Activated CD4-positive, alpha-beta T cell treated with anti-CD3 and anti-CD28 coated beads, Interleukin-10, Interleukin-2, amounts not matched to agents 100 ng/mL and 50 ng/mL, durations not matched to agents 16 hours and 8 hours (primary cell): ENCODE results near the gene ZNF764.
"Not testable (repeated sequence)": the region's sequence is repeated elsewhere in the genome, so short reads cannot be mapped to it uniquely, and the experiment has no call there.

Experiments used
- DNase-seq: peaks from one replicate; pipeline ENCODE4 v3.0.0-alpha.2; 2020

The ZNF764 gene

DNA sequence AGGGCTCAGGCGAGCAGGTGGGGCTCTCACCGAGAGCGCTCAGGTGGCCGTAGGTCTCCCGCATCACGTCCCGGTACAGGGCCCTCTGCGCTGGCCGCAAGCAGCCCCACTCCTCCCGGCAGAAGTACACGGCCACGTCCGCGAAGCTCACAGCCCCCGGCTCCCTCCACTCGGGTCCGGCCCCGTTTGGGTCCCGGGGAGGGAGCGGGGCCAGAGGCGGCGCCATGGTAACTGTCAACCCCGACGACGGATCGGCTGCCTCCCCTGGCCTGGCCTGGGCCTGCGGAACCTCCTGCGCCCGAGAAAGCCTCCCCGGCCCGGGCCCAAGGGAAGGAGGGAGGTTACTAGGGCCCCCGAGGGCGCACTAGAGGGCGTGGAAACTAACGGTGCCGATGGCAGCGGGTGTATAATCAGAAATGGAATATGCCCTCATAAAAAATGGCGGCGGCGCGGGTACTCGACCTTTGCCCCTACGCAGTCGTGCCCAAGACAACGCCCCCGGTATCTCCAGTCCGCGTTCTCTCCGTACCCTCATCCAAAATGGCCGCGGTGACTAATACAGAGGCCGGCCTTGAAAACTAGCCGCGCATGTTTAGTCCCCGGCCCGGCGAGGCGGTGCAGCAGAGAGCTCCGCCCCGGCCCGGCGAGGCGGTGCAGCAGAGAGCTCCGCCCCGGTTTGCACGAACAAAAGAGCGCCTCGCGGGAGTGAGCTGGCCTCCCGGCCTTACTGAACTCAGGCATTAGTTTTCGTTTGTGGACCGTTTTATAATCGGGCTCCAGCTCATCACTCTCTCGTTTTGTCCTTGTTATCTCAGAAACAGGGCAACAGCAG lies at the start of gene ZNF764:
TSS of gene ZNF764 (minus strand) at position 418 of the 832 bp plus-strand sequence. CDS start at position 226, 192 bp downstream.
- DNase-seq = peak; percentile 99

DNA sequence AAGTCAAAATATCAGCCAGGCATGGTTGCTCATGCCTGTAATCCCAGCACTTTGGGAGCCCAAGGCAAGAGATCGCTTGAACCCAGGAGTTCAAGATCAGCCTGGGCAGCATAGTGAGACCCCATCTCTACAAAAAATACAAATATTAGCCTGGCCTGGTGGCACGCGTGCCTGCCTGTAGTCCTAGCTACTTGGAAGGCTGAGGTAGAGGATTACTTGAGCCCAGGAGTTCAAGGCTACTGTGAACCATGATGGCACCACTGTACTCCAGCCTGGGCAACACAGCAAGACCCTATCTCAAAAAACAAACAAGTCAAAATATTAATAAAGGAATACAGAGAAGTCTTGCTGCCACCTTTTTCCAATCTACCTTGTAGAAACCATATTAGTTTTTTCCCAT lies 47.8 kb upstream of the ZNF764 start:
- DNase-seq = no peak

DNA sequence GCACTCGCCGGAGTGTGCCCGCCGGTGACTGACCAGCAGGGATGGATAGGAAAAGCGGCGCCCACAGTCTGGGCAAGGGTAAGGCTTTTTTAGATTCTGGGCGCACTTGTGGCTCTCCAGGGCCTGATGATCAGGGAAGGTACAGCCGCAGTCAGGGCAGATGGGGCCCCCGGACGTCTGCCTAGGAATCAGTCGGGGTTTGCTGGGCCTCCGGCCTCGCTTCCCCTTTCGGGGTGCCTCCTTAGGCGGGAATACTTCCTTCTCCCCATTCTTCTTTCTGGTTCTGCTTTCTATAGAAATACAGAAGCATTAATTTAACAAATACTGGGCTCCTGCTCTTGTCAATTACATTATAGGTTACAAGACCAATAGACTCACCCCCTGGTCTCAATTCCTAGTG lies 47.0 kb upstream of the ZNF764 start:
- DNase-seq = no peak

DNA sequence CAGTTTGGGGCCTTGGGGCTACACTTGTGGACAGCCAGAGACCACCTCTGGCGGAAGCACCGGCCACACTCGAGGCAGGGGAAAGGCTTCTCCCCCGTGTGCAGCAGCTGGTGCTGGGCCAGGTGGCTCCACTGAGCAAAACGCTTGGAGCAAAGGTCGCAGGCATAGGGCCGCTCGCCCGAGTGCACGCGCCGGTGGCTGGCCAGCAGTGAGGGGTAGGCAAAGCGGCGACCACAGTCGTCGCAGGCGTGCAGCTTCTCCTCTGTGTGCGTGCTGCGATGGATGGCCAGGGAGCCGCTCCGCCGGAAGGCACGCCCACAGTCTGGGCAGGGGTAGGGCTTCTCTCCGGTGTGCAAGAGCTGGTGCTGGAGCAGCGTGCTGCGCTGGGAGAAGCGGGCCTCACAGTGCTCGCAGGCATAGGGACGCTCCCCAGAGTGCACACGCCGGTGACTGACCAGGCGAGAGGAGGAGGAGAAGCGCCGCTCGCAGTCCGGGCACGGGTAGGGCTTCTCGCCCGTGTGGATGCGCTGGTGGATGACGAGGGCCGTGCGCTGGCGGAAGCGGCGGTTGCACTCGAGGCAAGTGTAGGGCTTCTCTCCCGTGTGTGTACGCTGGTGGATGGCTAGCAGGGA lies 46.3 kb upstream of the ZNF764 start:
- no peak for DNase-seq

DNA sequence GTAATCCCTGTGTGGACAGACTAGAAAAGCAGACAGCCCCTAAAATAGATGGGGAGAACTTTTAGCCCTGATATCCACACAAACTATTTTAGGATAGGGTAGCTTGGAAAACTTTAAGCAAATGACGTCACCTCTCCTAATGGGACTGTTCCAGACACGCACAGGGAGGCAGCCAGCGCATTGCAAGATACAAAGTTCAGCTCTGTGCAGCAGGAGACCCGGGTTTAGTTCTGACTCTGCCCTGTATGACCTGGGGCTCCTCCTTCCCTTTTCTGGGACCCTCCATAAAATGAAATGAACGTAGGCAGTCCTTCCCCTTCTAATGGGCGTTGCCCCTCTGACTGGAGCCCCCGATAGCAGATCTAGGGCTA lies 45.8 kb upstream of the ZNF764 start:
- DNase-seq = no peak

DNA sequence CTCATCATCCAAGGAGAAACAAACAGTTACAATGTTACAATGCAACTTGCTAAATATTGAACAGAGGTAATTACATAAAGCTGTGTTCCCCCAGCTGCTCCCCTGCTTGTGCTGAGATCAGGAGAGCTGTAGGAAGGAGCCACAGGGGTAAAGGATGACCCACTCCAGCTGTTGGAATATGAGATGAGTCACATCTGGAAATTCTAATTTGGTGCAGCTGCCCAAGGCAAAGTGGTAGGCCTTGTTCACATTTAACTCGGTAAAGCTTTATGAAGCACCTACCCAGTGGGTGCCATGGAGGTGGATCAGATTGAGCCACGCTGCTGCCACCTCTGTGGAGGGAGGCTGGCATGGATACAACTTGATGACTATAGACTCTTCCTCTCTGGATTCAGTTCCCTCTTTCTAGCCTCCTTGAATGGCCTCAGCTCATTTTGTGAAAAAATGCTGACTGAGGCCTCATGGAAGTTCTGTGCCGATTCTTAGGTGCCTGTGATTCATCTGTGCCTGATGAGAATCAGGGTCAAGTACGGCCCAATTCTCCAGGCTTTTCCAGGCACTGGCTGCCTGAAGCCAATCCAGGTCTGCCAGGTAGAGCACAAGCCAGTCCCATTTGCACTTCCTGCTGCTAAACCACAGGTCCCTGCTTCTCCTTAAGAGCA lies 44.6 kb upstream of the ZNF764 start:
- no peak for DNase-seq

DNA sequence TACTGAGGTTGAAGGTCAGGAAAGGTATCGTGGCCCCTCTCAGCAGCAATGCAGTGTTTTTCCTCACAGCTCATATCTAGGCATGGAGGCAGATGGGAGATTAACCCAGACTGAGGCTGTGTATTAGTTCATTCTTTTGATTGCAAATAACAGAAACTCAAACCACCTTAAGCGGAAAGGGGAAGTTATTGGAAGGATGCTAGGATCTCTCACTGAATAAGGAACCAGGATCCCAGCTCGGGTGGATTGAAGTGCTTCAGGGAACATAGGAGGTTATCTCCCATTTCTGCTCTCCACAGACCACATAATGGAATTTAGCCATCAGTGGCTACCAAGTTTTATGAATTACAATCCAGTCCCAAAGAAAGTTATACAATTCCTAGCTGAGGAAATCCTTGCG lies 43.8 kb upstream of the ZNF764 start:
- DNase-seq = no peak

DNA sequence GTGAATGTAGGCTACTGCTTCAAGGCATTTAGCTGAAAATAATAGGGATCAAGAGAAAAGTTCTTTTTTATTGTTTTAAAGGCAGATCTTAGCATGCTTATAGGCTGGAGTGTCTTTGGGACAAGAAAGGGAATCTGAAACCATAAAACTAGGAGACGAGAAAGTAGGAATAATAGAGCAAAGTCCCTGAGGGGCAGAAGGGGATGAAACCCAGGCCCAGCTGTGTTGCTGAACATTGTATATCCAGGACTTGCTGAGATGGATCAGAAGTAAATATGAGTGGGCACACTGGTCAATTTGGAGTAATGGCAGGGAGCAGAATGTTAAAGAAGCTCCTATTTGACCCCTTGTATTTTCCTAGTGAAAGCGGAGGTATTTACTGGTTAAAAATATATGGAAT lies 42.8 kb upstream of the ZNF764 start:
- DNase-seq = no peak

DNA sequence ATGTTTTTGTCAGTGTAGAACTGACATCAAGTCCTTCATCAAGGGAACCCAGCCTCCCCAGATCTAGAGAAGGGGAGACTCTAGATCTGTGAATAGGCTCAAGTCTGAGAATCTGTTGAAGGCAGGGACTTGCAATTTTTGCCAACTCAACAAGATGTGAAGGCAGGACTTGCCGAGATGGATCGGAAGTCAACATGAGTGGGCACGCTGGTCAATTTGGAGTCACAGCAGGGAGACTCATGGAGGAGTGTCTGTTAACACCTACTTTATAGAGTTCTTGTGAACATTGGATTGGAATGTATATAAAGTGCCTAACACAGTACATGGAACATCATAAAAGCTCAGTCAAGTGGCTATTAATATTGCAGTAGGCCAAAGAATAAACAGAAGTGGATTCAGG lies 42.0 kb upstream of the ZNF764 start:
- no peak for DNase-seq

DNA sequence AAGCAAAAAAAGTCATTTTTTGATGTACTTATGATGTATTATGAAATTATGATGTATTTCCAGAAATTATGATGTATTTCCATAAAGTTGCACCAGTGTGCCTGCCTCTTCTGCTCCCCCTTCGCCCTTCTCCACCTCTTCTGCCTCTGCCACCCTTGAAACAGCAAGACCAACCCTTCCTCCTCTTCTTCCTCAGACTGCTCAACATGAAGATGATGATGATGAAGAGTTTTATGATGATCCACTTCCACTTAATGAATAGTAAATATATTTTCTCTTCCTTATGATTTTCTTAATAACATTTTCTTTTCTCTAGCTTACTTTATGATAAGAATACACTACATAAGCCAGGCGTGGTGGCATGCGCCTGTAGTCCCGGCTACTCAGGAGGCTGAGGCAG lies 34.7 kb upstream of the ZNF764 start:
- no peak for DNase-seq

DNA sequence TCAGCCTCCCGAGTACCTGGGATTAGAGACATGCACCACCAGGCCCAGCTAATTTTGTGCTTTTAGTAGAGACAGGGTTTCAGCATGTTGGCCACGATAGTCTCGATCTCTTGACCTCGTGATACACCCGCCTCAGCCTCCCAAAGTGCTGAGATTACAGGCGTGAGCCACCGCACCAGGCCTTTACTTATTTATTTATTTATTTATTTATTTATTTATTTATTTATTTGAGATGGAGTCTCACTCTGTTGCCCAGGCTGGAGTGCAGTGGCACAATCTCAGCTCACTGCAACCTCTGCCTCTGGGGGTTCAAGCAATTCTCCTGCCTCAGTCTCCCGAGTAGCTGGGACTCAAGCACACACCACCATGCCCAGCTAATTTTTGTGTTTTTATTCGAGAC lies 32.7 kb upstream of the ZNF764 start:
- DNase-seq = not testable (repeated sequence)

DNA sequence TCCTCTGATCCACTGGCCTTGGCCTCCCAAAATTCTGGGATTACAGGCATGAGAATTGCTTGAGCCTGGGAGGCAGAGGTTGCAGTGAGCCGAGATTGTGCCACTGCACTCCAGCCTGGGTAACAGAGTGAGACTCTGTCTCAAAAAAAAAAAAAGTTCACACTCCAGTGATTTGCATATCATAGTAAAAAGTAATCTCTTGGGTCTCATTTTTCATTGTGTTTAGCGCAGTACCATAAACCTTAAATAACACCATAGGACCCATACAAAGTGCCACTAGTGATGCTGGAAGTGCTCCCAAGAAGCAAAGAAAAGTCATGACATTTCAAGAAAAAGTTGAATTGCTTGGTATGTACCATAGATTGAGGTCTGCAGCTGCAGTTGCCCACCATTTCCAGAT lies 31.4 kb upstream of the ZNF764 start:
- DNase-seq = not testable (repeated sequence)

DNA sequence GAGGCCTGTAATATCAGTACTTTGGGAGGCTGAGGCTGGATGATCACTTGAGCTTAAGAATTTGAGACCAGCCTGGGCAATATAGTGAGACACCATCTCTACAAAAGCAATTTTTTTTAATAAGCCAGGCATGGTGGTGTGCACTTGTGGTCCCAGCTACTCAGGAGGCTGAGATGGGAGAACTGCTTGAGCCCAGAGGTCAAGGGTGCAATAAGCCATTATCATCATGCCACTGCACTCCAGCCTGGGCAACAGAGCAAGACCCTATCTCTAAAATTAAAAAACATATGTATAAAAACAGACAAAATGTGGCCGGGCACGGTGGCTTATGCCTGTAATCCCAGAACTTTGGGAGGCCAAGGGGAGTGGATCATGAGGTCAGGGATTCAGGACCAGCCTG lies 30.5 kb upstream of the ZNF764 start:
- DNase-seq = no peak

DNA sequence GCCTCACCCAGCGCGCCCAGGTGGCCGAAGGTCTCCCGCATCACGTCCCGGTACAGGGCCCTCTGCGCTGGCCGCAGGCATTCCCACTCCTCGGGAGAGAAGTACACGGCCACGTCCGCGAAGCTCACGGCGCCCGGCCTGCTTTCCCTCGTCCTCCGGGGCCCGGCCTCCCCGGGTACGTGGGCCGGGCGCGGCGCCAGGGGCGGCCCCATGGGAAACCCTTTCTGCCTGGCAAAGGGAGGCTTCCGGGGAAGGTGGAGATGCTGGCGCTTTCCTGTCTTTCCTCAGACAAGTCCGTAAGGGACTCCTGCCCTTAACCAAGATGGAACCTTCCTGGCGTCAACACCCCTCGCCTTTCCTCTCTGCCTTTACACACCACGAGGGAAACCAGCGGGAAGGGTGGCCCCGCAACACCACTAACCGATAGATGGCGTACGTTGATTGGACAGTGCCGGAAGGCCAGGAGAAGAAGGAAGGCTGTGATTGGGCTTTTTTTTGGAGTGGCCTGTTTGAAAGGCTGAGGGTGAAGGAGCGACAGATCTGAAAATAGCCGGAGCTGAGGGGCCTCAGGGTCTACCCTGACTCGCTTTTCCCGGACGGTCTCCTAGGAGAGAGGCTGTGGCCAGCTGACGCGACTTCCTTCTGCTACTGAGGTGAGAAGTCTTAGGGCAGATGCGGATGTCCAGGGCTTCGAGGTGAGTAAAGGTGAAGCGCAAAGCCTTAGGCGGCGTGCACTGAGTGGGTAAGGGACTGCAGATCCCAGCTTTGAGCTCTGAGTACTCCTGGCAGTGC lies 27.4 kb upstream of the ZNF764 start, which contains the start of gene ZNF785:
TSS of gene ZNF785 (minus strand) at position 298 of the 792 bp plus-strand sequence. CDS start at position 212, 86 bp downstream.
- peak; percentile 99 for DNase-seq

DNA sequence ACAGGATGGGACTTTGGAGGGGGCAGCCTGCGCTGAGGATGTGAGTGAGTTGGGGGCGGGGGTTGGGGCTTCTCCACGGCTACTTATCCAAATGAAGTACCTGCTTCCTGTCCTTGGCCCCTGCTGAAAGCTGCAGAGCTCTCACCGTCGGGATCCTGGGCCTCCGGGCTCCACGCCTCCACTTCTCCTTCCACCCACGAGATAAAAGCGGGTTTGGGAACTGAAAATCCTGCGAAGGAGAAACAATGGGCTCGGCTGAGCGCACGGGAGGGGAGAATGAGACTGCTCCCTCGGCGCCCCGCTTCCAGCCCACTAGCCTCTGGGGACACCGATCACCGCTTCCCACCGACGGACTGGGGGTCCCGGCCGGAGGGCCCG lies 26.8 kb upstream of the ZNF764 start:
- DNase-seq = peak; percentile 30

DNA sequence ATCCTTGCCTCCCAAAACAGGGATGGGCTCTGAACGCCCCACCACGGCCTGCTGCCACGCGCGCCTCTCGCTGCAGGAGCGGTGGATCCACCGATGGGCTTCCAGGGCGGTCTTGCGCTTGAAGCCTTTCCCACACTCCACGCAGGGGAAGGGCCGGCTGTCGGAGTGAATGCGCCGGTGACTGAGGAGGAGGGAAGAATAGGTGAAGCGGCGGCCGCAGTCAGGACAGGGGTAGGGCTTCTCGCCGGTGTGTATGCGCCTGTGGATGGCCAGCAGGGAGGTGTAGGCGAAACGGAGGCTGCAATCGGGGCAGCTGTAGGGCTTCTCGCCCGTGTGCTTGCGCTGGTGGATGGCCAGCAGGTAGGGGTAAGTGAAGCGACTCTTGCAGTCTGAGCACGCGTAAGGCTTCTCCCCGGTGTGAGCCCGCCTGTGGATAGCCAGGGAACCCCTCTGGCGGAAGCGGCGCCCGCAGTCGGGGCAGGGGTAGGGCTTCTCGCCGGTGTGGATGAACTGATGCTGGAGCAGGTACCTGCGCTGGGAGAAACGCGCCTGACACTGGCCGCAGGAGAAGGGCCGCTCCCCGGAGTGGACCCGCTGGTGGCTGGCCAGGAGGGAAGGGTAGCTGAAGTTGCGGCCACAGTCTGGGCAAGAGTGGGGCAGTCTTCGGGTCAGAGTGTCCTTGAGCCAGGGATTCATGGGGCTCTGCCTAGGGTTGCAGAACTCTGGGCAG lies 24.6 kb upstream of the ZNF764 start:
- DNase-seq = no peak

DNA sequence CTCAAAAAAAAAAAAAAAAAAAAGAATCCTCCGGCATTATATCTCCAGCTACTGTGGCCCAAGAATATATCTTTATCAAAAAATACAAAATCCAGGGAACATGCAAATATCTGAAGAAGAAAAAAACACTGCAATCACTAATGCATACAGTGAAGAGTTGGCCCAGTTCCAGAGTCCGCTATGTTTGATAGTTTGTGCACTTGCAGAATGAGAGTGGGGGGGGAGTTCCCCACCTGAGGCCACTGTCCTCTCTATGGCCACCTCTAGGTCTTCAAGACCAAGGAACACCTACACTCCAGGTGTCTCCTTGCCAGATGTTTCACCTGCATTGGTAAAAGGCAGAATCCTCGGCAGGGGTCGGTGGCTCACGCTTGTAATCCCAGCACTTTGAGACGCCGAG lies 23.3 kb upstream of the ZNF764 start:
- DNase-seq = no peak

DNA sequence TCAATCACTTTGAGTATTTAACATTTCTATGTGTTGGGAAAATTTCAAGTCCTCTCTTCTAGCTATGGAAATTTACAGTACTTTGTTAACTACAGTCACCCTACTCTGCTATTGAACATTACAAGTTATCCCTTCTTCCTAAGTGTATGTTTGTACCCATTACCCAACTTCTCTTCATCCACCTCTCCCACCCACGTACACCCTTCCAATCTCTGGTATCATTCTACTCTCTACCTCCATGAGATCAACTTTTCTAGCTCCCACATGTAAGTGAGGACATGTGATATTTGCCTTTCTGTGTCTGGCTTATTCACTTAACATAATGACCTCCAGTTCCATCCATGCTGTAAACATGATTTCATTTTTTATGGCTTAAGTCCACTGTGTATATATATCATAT lies 16.5 kb upstream of the ZNF764 start:
- no peak for DNase-seq

DNA sequence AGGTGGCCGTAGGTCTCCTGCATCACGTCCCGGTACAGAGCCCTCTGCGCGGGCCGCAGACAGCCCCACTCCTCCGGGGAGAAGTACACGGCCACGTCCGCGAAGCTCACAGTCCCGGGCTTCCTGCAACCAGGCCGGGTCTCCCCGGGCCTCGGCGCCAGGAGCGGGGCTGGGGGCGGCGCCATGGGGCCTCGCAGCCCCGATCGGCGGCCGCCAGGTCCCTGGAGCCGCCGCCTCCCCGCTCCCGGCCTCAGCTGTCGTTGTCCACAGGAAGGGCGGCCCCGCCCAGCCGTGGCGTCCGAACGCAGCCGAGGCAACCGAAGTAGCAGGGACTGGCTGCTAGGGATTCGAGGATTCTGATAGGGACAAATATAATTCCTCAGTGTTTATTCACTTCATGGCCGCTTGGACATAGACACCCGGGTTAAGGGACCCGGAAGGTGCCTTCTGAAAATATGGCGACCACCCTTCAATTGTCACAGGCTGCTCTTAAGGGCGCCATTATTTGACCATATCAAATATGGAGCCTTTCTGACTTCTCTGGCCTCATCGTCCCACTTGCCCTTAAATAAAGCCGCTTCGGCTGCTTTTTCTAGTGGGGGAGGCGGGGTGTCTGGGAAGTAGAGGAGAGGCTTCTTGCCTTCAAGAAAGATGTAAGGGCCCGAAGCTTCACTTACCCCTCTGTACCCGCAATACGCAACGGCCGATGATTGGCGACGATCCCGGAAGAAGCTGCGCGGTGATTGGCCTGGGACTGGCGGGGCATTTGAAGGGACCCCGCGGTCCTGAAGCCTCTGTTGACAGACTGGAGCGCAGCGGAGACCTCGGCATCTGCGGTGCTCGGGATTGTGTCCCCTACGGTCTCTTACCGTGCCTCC lies 13.5 kb upstream of the ZNF764 start, which contains the start of gene ZNF688:
TSS of gene ZNF688 (minus strand) at position 270 of the 878 bp plus-strand sequence. CDS start at position 185, 85 bp downstream.
- peak; percentile 98 for DNase-seq

DNA sequence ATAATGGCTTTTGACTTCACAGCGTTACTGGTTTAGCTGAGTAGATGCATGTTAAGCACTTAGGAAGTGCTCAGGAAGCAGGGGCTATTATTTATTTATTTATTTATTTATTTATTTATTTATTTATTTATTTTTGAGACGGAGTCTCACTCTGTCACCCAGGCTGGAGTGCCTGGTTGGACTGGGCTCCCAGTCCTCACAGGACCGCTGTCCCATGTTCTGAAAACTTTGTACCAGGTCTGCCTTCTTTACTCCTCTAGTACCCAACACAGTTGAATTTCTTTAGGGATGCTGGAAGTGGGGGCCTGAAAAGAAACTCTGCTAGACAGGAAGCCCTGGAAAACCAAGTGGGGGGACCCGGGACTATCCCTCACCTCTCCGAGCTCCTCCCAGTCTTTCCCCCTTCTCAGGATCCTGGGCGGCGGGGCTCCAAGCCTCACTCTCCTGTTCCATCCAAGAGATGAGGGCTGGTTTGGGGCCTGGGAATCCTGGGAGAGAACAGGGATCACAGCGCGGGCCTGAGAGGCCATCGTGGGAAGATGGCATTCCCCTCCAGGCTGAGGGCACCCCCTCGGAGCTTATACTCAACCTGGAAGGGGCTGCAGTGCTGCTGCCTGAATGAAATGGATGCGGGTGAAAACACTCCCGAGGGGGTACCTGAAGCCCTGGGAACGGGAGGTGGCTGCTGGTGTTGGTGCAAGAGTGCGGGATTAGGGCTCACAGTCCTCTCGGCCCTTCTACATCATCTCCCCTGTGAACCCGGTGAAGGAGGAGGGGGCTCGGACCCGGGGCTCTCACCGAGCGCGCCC lies 12.7 kb upstream of the ZNF764 start:
- no peak for DNase-seq
